Vagina (tissue), 2 donors: Measurements from ENCODE around the gene IMMT. TPM values are rescaled to one million over a fixed set of nuclear protein-coding genes. Genes with fewer than 3 reads are reported as not detected.
A peak's percentile ranks its signal among the peaks of the same experiment; 100 is the strongest.
"Not testable (repeated sequence)": the region's sequence is repeated elsewhere in the genome, so short reads cannot be mapped to it uniquely, and the experiment has no call there.

ENCODE experiments used
- DNase-seq, 2 donors: peaks; one replicate each; pipeline ENCODE4 v3.0.0-alpha.2; 2017; ENCODE audit errors: extremely low spot score in 2 of 2
- H3K27ac ChIP-seq: fragments of 200-600 bp; sonication (generic); one replicate; pipeline ENCODE4 v1.5.1; 2019
- H3K27me3 ChIP-seq: fragments of 200-600 bp; sonication (generic); one replicate; pipeline ENCODE4 v1.5.1; 2019
- H3K36me3 ChIP-seq, 2 donors: fragments of 200-600 bp; sonication (generic); one replicate each; pipeline ENCODE4 v1.5.1; 2017 to 2019
- H3K4me1 ChIP-seq: fragments of 200-600 bp; sonication (generic); one replicate; pipeline ENCODE4 v1.5.1; 2019
- H3K4me3 ChIP-seq, 2 donors: fragments of 200-600 bp; sonication (generic); 1 replicate in 1 of 2; 2 replicates in 1 of 2; pipeline ENCODE4 v1.5.1; 2016 to 2019
- H3K9me3 ChIP-seq: fragments of 200-600 bp; sonication (generic); one replicate; pipeline ENCODE4 v1.5.1; 2019
- CTCF ChIP-seq, 3 experiments: fragments of 450-650 bp in 2 of 3; fragments of 200-600 bp in 1 of 3; sonication (generic) in 1 of 3; IDR thresholded peaks; one replicate each; pipeline ENCODE4 v1.5.1; 2017 to 2019; ENCODE audit warnings: antibody characterized with exemption in 3 of 3, mild to moderate bottlenecking in 2 of 3, moderate library complexity in 2 of 3
- POLR2A ChIP-seq, 2 donors: fragments of 450-650 bp; IDR thresholded peaks; one replicate each; pipeline ENCODE4 v1.6.1; 2017; ENCODE audit warnings: antibody characterized with exemption in 2 of 2, mild to moderate bottlenecking in 2 of 2, moderate library complexity in 2 of 2
- POLR2AphosphoS5 ChIP-seq, 2 donors: sonication (generic); formaldehyde crosslinking; IDR thresholded peaks; one replicate each; pipeline ENCODE4 v1.9.0; 2017; ENCODE audit warnings: antibody characterized with exemption in 2 of 2, mild to moderate bottlenecking in 2 of 2, low read depth in 1 of 2; ENCODE audit not compliant: insufficient read depth in 1 of 2
- intact Hi-C: fragments of 100-400 bp; cut with DNase I; formaldehyde crosslinking; loops from one replicate; pipeline ENCODE4 v1.15.1; 2023
- total RNA-seq: library from RNA; depleted of rRNA; stranded (reverse); fragments of >200 nt; gene quantifications from one replicate; pipeline ENCODE4 v1.2.3, GENCODE V29; 2016

Gene IMMT
- total RNA-seq = 51.8 TPM

DNA sequence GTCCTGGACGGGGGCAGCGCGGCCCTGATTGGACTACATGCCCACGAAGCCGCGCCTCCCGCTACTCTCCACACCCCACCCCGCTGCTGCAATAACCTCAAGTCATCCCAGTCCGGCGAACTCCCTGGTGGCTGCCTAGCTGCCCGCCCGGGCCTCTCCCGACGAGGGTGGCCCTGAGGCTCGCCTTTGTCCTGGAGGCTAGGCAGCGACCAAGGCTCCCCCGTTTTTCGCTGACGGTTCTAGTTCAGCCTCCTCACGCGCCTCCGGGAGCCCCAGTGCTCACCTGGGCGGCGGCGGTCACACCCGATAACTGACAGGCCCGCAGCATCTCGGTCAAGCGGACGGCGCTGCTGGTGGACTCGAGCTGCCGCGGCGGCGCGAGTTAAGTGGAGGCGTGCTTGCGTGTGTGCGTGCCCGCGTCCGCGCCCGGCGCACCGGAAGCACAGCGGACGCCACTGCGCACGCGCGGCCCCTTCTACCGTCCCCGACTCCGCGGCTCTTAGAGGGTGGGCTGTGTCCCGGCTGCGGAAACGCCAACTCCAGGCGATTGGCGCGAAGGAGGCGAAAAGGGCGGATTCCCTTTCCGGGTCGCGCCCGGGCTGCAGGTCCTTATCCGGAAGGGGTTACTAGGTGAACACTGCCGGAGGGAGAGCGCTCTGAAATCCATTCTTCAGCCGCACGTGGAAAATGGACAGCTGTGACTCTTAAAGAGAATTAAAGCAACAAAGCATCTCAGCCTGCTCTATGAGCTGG is at the start of gene IMMT:
IMMT (minus strand) TSS at position 408 of the 753 bp plus-strand sequence; CDS start at position 328, 80 bp downstream.
- Histone ChIP-seq H3K27me3 (no peaks in the 10 kb centered on the region), H3K27ac (peak within 1 kb of the TSS; percentile 95), H3K9me3 (no peaks in the 10 kb centered on the region), H3K4me3 (peak within 1 kb of the TSS; percentile 82), H3K4me1 (peaks cover 41% of the 10 kb centered on the region), H3K36me3 (no peaks in the 10 kb centered on the region)
- DNase-seq = peak in 1 of 2 donors; percentile 97
- TF ChIP-seq POLR2A (IDR thresholded peaks at IDR 0.05) (peak in 1 of 2 donors; percentile 57), CTCF (IDR thresholded peaks at IDR 0.05) (no peak), POLR2AphosphoS5 (IDR thresholded peaks at IDR 0.05; ENCODE audit: insufficient read depth in 1 of 2, low read depth in 1 of 2) (peak; percentile 59 to 99)
- intact Hi-C loops = no loop called here

DNA sequence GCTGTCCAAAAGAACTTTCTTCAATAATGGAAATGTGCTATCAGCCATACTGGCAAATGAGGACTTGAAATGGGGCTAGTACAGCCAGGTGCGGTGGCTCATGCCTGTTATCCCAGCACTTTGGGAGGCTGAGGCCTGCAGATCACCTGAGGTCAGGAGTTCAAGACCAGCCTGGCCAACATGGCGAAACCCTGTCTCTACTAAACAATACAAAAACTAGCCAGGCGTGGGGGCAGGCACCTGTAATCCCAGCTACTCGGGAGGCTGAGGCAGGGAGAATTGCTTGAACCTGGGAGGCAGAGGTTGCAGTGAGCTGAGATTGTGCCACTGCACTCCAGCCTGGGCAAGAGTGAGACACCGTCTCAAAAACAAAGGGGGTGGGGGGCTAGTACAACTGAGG is 49.5 kb upstream of the IMMT start:
- H3K4me1 ChIP-seq, H3K4me3 ChIP-seq, H3K27me3 ChIP-seq, H3K9me3 ChIP-seq, intact Hi-C loops, H3K36me3 ChIP-seq, H3K27ac ChIP-seq, DNase-seq: not testable (repeated sequence)

DNA sequence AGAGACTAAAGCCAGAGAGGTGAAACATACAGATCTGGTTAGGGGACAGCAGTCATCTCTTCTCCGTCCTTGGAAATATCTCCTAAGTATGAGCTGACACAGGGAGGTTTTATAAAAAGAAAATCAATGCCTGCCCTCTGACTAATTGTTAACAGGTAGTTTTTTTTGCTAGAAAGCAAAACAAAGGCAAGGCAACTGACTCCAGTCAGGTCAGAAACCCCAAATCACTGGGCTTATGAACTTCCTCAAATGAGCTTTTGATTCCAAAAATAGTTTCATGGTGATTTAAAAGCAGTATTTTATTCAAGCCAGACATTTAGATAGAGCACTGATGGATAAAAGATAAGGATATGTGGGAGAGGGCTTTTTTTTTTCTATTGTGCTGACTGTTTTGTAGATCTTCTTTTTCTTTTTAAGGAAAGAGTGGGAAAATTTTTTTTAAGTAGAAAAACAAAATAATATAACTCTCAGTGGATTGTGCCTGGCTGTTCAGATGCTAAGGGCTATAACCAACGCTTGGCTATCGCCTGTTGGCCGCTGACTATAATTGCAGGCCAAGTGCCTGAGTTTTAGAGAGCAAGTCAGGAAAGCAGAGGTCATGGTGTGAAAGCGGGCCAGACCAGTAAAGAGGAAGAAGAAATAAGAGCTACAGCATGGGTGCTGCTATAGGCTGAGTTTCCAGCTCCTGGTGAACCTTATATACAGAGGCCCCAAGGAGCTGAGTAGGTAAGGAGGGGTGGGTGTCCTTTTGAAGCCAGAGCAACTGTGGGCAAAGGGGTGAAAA is 48.9 kb upstream of the IMMT start:
- intact Hi-C loops = no loop called here
- TF ChIP-seq POLR2AphosphoS5 (IDR thresholded peaks at IDR 0.05; ENCODE audit: insufficient read depth in 1 of 2, low read depth in 1 of 2) (no peak), CTCF (IDR thresholded peaks at IDR 0.05) (no peak), POLR2A (IDR thresholded peaks at IDR 0.05) (no peak)
- H3K36me3 ChIP-seq = no peaks in the 10 kb centered on the region
- no peaks in the 10 kb centered on the region for H3K27me3 ChIP-seq
- no peak for DNase-seq
- no peak overlapping the region for H3K27ac ChIP-seq
- no peak overlapping the region for H3K4me3 ChIP-seq
- H3K4me1 ChIP-seq = peaks cover 7% of the 10 kb centered on the region
- no peaks in the 10 kb centered on the region for H3K9me3 ChIP-seq

DNA sequence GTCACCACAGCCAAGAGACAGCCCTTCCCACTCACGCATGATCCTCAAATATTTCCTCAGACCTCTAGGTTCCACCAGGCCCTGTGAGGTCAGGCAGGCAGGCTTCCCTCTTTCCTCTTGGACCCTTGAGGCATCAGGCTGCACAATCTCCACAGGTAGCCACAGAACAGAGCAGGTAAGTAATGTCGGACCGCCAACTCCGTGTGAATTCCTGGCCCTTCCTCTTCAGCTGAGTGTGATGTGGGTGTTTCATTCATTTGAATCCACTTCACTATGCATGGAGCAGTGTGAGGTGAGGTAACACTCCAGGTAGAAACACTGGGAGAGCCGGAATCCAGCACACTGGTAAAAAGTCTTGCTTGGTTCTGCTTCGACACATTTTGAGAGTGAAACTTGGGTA is 48.0 kb upstream of the IMMT start:
- Histone ChIP-seq H3K4me1 (no peaks in the 10 kb centered on the region), H3K27ac (no peak overlapping the region), H3K36me3 (no peaks in the 10 kb centered on the region), H3K9me3 (no peaks in the 10 kb centered on the region), H3K4me3 (no peak overlapping the region), H3K27me3 (no peaks in the 10 kb centered on the region)
- no peak for DNase-seq
- intact Hi-C loops = no loop called here
- TF ChIP-seq CTCF (IDR thresholded peaks at IDR 0.05) (no peak), POLR2AphosphoS5 (IDR thresholded peaks at IDR 0.05; ENCODE audit: insufficient read depth in 1 of 2, low read depth in 1 of 2) (no peak), POLR2A (IDR thresholded peaks at IDR 0.05) (no peak)

GRCh38 chr2:86241611-86242010 is 46.3 kb upstream of the IMMT start:
- Histone ChIP-seq H3K27ac (no peak overlapping the region), H3K36me3 (no peaks in the 10 kb centered on the region), H3K27me3 (no peaks in the 10 kb centered on the region), H3K4me3 (no peak overlapping the region), H3K9me3 (no peaks in the 10 kb centered on the region), H3K4me1 (no peaks in the 10 kb centered on the region)
- DNase-seq = no peak
- intact Hi-C loops = no loop called here
- TF ChIP-seq CTCF (IDR thresholded peaks at IDR 0.05) (no peak), POLR2AphosphoS5 (IDR thresholded peaks at IDR 0.05; ENCODE audit: insufficient read depth in 1 of 2, low read depth in 1 of 2) (no peak), POLR2A (IDR thresholded peaks at IDR 0.05) (no peak)
